Heart left ventricle (tissue), 13 donors: ENCODE data around the gene SLC15A2.

Experiments
- CTCF ChIP-seq, 12 donors: fragments of 200-600 bp; sonication (generic) in 4 of 12; IDR thresholded peaks; one replicate each; pipeline versions ENCODE4 v1.5.0 to v1.8.0; 2018 to 2022; ENCODE audit warnings: antibody characterized with exemption in 12 of 12, mild to moderate bottlenecking in 5 of 12
- POLR2A ChIP-seq, 2 donors: fragments of 450-650 bp; IDR thresholded peaks; one replicate each; pipeline ENCODE4 v1.6.1; 2017; ENCODE audit warnings: antibody characterized with exemption in 2 of 2, mild to moderate bottlenecking in 2 of 2, moderate library complexity in 2 of 2
- donor health status: ischemic (EF 13 %, LVEDD 7.1; RV severe dilation, severe dysfunction).
- donor health status: DM: no; HTN: yes; CAD: no.
- donor health status: DM: no; HTN: no; CAD: no.
- donor health status: ischemic (EF 25% LVEDD 6.9; RV normal size, moderate dysfunction).
- donor health status: ischemic (EF 25% LVEDD 5.7; RV mildly dilated, moderate dysfunction).
- donor health status: ischemic (EF 35%, LVEDD 5.7; RV mildly dilated, moderate dysfunction).
- donor health status: nonischemic (EF 11% LVEDD 7.7; RV severe dilation, severe dysfunction).
- donor health status: DM: yes; HTN: yes; CAD: no.
- donor health status: PGD.
- donor health status: ischemic (EF 29% LVEDD 5.4; RV normal size, mild dysfunction).
- donor health status: nonischemic (EF 23%, LVEDD 6.1; RV moderate dilation, normal function).

- no peak for TF ChIP-seq CTCF (IDR thresholded peaks at IDR 0.05)
- TF ChIP-seq POLR2A (IDR thresholded peaks at IDR 0.05), result no peak
Measured at GRCh38 chr3:121913305-121913990, 19.2 kb downstream of the SLC15A2 start.
